NCI-H1930 (cell line): ENCODE measurements around the gene FRK.
A peak's percentile ranks its signal among the peaks of the same experiment; 100 is the strongest.
"Not testable (repeated sequence)": the region's sequence is repeated elsewhere in the genome, so short reads cannot be mapped to it uniquely, and the experiment has no call there.

ENCODE experiments used
- DNase-seq, 2 experiments: peaks; one replicate each; lab custom pipeline; 2025; lab: John Stamatoyannopoulos, UW

The FRK gene

GRCh38 chr6:116074732-116075390, 14.2 kb upstream of the FRK start:
- no peak for DNase-seq

GRCh38 chr6:116073765-116074440, 13.2 kb upstream of the FRK start:
- DNase-seq = no peak

DNA sequence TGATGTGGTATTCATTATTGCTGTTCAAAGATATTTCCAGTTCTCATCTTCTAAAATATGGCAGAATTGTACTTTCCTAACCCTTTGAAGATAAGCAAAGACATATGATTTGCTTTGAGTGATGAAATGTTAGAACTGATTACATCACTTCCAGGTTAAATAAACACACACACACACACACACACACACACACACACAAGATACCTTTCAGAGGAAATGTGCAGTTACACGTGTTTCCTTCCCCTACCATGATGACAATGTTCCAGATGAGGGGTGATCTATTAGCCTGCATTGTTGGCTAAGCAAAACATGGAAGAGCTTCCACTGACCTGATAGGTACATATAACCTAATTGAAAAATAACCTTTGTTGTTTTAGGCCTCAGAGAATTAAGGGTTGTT, 11.7 kb upstream of the FRK start:
- DNase-seq = peak in 1 of 2 experiments; percentile 8

DNA sequence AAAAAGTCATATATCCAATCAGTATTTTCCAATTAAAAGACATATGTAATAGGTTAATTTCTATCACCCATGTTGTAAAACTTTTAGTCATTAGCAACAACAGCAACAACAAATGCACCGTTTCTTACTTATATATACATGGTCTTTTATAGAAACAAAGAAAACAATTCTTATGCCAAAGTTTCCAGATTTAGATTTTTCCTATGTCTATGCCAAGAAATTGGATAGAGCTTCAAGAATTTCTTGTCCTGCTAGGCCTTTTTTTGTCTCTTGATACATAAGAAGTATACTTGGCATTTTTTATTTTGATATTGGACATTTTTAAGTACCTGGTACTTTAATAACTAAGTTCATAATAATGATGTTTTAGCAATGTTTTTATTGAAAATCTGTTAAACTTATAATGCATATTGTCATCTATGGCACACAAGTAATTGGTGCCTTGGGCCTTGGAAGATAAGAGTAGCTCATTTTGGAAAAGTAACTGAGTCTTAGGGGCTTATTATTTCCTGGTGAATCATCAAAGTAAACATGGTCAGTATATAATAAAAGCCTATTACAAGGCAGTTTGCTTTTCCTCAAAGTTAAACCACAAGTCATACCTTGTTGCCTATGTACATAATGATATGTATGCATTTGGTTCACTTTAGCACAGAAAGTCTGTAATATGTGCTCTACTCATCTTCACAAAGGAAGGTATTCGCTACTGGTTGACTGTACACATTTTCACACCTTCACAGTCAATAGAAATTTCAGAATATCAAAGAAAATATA, 10.1 kb upstream of the FRK start:
- DNase-seq = no peak

DNA sequence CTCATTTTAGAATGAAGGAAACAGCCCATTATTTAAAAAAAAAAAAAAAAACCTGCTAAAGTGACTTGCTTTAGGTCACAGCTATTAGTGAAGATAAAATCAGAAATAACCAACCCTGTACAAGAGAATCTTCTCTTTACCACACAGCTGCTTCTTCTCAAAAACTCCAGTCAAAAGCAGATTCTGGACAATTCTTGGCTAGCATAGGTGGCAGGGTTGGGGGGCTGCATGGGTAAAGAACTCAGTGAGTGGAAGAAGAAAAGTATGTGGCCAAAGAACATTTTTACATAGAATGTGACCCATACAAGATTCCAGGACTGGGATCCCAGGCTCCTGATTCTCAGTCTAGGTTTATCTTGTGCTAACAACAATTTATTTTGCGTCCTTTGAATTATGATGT, 9.4 kb upstream of the FRK start:
- DNase-seq = no peak

GRCh38 chr6:116066789-116067188, 6.1 kb upstream of the FRK start:
- DNase-seq = no peak

DNA sequence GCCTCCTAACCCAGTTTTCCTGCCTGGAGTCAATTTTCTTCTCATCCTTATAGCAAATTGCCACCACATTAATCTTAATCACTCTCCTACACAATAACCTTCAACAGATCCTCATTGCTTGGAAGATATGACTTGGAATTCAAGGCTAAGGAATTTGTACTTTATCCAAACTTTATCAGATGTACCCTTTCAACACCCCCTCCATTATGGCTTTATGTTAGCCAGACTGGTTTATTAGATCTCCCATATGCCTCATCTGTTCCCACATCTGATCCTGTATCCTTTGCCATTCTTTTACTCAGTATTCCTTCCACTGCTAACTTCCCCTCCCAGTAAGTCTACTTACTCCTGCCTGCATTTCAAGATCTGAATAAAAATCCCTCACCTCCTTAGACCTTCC, 4.0 kb upstream of the FRK start:
- no peak for DNase-seq

GRCh38 chr6:116062496-116062895, 1.8 kb upstream of the FRK start:
- DNase-seq = no peak

- no peak for DNase-seq
Observed at GRCh38 chr6:116059713-116060571, 749 bp downstream of the FRK start.

DNA sequence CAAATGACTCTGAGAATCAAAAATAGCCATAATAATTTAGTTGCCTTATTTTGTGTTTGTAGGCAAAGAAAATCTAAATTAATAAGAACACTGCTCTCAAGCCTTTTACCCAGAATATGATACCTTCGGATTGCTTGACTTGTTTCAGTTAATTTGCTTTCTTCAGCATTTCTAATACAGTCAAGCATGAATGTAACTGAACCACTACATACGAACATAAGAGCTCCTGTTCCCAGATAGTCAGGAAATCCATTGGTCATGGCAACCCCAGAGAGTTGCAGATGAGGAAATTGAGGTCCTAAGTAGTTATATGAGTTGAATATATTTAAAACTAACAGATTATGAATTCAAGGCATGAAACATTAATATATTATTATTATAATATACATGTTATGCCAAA, 2.9 kb downstream of the FRK start:
- DNase-seq = no peak

GRCh38 chr6:116055513-116055912, 5.2 kb downstream of the FRK start:
- DNase-seq = no peak

- no peak for DNase-seq
Observed at GRCh38 chr6:116051244-116051643, 9.4 kb downstream of the FRK start.

GRCh38 chr6:116050737-116051136, 10.0 kb downstream of the FRK start:
- no peak for DNase-seq

DNA sequence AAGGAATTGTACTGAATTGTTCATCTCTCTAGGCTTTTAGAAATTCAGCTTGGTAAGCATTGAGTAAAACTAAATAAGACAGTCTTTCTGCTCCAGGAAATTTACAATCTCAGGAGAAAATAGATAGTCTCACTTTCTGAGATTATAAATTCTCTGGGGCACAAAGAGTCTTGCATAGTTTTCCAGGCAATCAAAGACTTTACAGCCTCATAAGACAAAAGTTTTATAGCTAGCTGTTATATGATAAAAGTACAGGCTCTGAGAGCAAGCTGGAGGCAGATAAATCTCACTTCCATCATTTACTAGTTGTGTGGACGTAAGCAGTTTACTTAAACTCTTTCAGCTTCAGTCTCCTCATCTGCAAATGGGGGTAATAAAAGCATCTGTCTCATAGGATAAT, 11.4 kb downstream of the FRK start:
- no peak for DNase-seq

DNA sequence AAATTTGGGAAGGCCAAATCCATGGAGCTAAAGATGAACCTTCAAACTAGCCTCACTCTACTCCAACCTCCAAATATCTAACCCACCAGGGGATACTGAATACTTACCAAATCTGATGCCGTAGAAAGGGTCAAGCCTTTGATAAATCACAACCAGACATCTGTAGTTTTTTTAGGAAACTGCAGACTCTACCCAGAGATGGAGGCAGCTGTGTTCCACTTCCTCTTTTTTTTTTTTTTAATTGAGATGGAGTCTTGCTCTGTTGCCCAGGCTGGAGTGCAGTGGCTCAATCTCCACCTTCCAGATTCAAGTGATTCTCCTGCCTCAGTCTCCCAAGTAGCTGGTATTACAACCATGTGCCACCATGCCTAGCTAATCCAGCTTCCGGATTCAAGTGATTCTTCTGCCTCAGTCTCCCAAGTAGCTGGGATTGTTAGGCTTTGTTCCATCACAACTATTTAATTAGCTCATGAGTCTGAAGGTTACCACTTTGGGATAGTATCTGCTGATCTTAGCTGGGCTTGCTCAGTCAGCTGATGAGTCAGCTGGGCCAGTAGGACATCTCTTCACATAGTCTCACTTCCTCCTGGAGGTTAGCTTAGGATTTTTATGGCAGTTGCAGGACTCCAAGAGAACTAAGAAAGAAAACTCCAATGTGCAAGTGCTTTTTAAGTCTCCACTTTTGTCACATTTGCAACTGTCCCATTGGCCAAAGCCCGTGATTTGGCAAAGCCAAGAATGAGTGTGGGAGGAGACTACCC, 13.3 kb downstream of the FRK start:
- DNase-seq = no peak

- DNase-seq = no peak
Observed at GRCh38 chr6:116046737-116047136, 14.0 kb downstream of the FRK start.

DNA sequence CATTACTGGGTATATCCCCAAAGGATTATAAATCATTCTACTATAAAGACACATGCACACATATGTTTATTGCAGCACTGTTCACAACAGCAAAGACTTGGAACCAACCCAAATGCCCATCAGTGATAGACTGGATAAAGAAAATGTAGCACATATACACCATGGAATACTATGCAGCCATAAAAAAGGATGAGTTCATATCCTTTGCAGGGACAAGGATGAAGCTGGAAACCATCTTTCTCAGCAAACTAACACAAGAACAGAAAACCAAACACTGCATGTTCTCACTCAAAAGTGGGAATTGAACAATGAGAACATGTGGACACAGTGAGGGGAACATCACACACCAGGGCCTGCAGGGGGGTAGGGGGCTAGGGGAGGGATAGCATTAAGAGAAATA, 14.4 kb downstream of the FRK start:
- not testable (repeated sequence) for DNase-seq

DNA sequence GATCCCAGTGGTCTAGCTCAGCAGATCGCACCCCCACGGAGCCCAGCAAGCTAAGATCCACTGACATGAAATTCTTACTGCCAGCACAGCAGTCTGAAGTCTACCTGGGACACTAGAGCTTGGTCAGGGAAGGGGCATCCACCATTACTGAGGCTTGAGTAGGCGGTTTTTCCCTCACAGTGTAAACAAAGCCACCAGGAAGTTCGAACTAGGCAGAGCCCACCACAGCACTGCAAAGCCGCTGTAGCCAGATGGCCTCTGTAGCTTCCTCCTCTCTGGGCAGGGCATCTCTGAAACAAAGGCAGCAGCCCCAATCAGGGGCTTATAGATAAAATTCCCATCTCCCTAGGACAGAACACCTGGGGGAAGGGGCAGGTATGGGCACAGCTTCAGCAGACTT, 18.8 kb downstream of the FRK start:
- no peak for DNase-seq

DNA sequence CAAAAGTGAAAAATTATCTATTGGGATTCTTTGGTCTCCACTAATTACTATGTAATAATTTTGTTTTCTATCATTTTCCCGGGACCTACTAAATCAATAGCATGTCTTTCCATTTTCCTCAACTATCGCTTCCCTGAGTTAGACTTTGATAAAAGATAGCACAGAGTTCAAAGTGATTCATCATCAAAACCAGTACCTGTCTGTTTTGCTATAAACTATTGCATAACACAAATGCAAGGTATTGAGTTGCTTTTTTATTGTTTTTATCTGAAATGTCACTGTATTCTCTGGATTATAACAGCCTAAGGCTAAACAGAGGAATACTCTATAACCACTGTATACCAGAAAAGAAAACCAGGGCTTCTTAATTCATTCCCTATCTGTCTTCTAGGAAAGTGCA, 19.7 kb downstream of the FRK start:
- DNase-seq = no peak

DNA sequence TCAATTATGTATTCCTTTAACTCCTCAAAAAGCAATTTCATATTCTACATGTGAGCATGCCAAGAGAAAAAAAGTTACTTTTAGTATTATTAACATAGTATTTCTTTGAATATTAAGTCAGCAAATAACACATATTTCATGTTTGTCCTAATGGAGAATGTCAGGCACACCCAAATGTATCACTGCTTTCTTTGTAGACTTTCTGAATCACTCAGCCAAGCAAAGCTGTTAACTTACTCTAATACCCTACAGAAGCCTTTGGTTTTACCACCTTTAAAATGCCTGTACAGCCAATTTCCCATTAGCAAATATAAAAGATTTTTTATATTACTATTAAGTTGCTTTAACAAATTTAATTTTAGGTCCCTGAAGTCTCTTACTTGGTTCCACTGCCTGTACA, 23.8 kb downstream of the FRK start:
- DNase-seq = no peak

DNA sequence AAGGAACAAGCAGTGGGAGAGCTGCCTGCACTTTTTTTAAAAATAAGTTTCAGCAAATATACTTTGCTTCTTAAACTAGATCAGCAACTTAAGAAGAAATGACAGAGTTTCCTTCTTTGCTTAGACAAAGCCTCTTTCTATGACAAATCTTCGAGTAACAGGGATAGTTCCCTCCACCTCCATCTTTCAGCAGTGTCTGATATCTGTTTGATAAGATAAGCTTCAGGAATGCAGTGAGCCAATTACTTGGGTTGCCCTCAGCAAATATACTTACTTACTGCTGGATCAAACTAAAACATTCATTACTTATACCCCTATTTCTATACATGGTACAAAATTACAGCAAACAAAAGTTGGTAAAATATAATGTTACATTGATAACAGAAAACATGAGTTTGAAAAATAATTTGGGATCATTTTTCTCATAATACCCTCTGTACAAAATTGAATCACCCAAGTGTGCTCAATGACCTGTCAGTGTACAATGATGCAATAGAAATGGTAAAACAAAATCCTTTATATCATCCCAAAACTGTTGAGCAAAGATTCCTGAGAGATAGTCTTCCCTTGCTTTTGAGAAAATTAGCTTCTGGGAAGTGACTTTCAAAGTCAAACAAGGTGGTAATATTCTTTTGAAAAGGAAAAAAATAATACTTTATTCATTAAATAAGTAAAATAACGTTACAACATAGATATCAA, 24.5 kb downstream of the FRK start:
- no peak for DNase-seq
